ENCODE data around the gene NADSYN1. TPM values are rescaled to one million over a fixed set of nuclear protein-coding genes. Genes with fewer than 3 reads are reported as not detected.
A peak's percentile ranks its signal among the peaks of the same experiment; 100 is the strongest.

Gene NADSYN1
- polyA plus RNA-seq, 3 donors: 44.1 to 162 (median 44.8) TPM

DNA sequence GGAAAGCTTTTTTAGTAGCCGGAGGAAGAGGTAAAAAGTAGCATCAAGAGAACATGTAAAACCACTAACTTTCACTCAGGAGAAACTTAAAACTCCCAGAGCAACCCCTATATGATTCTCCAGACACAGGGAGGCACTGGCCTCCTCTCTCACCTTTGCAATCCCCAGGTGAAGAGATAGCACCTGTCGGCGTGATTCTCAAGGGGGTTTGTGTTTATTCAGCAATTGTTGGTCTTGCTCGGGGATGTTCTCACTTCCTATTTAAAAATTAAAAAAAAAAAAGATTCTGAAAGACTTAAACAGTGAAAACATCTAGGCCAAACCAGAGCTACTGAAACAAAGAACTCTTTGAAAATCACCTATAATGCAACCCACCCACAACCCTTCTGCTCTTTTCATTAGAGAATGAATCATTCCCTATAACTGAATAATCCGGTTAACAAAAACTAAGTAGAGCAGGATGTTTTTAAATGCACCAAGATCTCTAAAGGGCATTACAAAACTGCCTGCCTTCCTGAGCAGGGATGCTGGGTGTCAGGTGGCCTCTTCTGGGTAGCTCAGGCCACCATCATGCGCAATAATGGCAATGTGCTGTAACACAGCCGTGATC lies 29.7 kb upstream of the NADSYN1 start:
- Mint-ChIP-seq H3K9me3 (no peaks in the 10 kb centered on the region), H3K36me3 (no peaks in the 10 kb centered on the region), H3K4me1 (peaks cover 4% of the 10 kb centered on the region), H3K4me3 (no peak overlapping the region), H3K27me3 (ENCODE audit: low read depth in 3 of 3) (peaks cover 0 to 16% (median 8%) of the 10 kb centered on the region in 3 donors), H3K27ac (no peak overlapping the region)
- Histone ChIP-seq H3K27ac (ENCODE audit: low read depth in 1 of 2, low read length in 2 of 2) (no peak overlapping the region), H3K79me2 (ENCODE audit: insufficient read depth, low read length) (no peaks in the 10 kb centered on the region), H2AFZ (ENCODE audit: insufficient read depth, low read depth, low read length, poor library complexity, severe bottlenecking) (no peak overlapping the region), H3K36me3 (replicated peaks in 1 of 2; ENCODE audit: control insufficient read depth in 1 of 2, insufficient read depth in 2 of 2, low read length in 2 of 2) (no peaks in the 10 kb centered on the region), H3K9me3 (replicated peaks in 1 of 2; ENCODE audit: control insufficient read depth in 1 of 2, insufficient read depth in 1 of 2, low read length in 2 of 2) (no peaks in the 10 kb centered on the region), H3K27me3 (ENCODE audit: control insufficient read depth in 2 of 2, insufficient read depth in 2 of 2, low read length in 2 of 2) (no peaks in the 10 kb centered on the region), H3K4me2 (replicated peaks; ENCODE audit: extremely low read depth, low read length, poor library complexity, severe bottlenecking) (no peak overlapping the region), H3K9ac (ENCODE audit: insufficient read depth, low read length, poor library complexity, severe bottlenecking) (no peak overlapping the region), H3K4me1 (ENCODE audit: control insufficient read depth in 1 of 2, insufficient read depth in 2 of 2, low read length in 2 of 2) (no peaks in the 10 kb centered on the region), H3K4me3 (replicated peaks in 1 of 3; ENCODE audit: low read depth in 2 of 3, low read length in 3 of 3) (no peak overlapping the region), H4K20me1 (ENCODE audit: insufficient read depth, low read length) (no peaks in the 10 kb centered on the region)
- intact Hi-C loops (cut with micrococcal nuclease): no loop called here
- TF ChIP-seq, protein P1, sequence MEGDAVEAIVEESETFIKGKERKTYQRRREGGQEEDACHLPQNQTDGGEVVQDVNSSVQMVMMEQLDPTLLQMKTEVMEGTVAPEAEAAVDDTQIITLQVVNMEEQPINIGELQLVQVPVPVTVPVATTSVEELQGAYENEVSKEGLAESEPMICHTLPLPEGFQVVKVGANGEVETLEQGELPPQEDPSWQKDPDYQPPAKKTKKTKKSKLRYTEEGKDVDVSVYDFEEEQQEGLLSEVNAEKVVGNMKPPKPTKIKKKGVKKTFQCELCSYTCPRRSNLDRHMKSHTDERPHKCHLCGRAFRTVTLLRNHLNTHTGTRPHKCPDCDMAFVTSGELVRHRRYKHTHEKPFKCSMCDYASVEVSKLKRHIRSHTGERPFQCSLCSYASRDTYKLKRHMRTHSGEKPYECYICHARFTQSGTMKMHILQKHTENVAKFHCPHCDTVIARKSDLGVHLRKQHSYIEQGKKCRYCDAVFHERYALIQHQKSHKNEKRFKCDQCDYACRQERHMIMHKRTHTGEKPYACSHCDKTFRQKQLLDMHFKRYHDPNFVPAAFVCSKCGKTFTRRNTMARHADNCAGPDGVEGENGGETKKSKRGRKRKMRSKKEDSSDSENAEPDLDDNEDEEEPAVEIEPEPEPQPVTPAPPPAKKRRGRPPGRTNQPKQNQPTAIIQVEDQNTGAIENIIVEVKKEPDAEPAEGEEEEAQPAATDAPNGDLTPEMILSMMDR (IDR thresholded peaks at IDR 0.05): no peak
- no peak for DNase-seq
- 57% methylated on average over 2 of the region's 7 CpGs for WGBS (ENCODE audit: insufficient coverage)

DNA sequence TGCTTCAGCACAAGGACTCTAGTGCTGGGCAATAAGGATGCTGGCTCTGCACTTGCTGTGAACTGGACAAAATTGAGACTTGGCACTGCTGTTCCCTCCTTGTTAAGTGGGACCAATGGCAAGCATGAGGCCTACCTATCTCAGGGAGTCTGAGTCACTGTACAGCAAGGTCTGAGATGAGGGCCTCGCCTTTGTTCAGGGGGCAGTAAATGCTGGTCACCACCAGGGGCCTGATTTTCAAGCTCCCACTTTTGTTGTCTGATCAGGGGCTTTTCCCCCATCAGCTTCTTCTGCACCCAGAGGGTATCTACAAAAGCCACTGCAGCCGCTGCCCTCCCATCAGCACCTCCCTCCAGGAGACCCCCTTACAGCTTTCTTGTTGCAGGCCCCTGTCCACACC lies 27.6 kb upstream of the NADSYN1 start:
- no peak overlapping the region for H3K4me2 ChIP-seq (replicated peaks; ENCODE audit: extremely low read depth, low read length, poor library complexity, severe bottlenecking)

More for the DNA sequence above, 27.6 kb upstream of the NADSYN1 start:
- H3K27ac ChIP-seq (ENCODE audit: low read depth in 1 of 2, low read length in 2 of 2): no peak overlapping the region
- H3K36me3 ChIP-seq (replicated peaks in 1 of 2; ENCODE audit: control insufficient read depth in 1 of 2, insufficient read depth in 2 of 2, low read length in 2 of 2): no peaks in the 10 kb centered on the region
- H3K9ac ChIP-seq (ENCODE audit: insufficient read depth, low read length, poor library complexity, severe bottlenecking): no peak overlapping the region
- DNase-seq: no peak
- no peaks in the 10 kb centered on the region for H4K20me1 ChIP-seq (ENCODE audit: insufficient read depth, low read length)
- TF ChIP-seq, protein P1 (IDR thresholded peaks at IDR 0.05): no peak
- no peaks in the 10 kb centered on the region for H3K27me3 ChIP-seq (ENCODE audit: control insufficient read depth in 2 of 2, insufficient read depth in 2 of 2, low read length in 2 of 2)
- no peaks in the 10 kb centered on the region for H3K4me1 ChIP-seq (ENCODE audit: control insufficient read depth in 1 of 2, insufficient read depth in 2 of 2, low read length in 2 of 2)
- Mint-ChIP-seq H3K9me3 (peaks cover 0 to 6% (median 0%) of the 10 kb centered on the region in 7 donors), H3K27me3 (ENCODE audit: low read depth in 3 of 3) (peaks cover 0 to 16% (median 11%) of the 10 kb centered on the region in 3 donors), H3K27ac (peak overlapping the region in 1 of 7 donors; percentile 38), H3K4me3 (no peak overlapping the region), H3K4me1 (peaks cover 4% of the 10 kb centered on the region), H3K36me3 (no peaks in the 10 kb centered on the region)
- intact Hi-C loops (cut with micrococcal nuclease): no loop called here
- H3K79me2 ChIP-seq (ENCODE audit: insufficient read depth, low read length): no peaks in the 10 kb centered on the region
- H3K4me3 ChIP-seq (replicated peaks in 1 of 3; ENCODE audit: low read depth in 2 of 3, low read length in 3 of 3): no peak overlapping the region
- no peaks in the 10 kb centered on the region for H3K9me3 ChIP-seq (replicated peaks in 1 of 2; ENCODE audit: control insufficient read depth in 1 of 2, insufficient read depth in 1 of 2, low read length in 2 of 2)
- 90% methylated on average over 2 of the region's 2 CpGs for WGBS (ENCODE audit: insufficient coverage)
- no peak overlapping the region for H2AFZ ChIP-seq (ENCODE audit: insufficient read depth, low read depth, low read length, poor library complexity, severe bottlenecking)

All from CD14-positive monocyte (primary cell).